ENCODE results near the gene TMEM212. TPM values are rescaled to one million over a fixed set of nuclear protein-coding genes. Genes with fewer than 3 reads are reported as not detected.
A peak's percentile ranks its signal among the peaks of the same experiment; 100 is the strongest.

Gene TMEM212
- total RNA-seq (not detected in 2 replicates), polyA plus RNA-seq (0.26 TPM in 1 of 2 replicates, not detected in the other)

DNA sequence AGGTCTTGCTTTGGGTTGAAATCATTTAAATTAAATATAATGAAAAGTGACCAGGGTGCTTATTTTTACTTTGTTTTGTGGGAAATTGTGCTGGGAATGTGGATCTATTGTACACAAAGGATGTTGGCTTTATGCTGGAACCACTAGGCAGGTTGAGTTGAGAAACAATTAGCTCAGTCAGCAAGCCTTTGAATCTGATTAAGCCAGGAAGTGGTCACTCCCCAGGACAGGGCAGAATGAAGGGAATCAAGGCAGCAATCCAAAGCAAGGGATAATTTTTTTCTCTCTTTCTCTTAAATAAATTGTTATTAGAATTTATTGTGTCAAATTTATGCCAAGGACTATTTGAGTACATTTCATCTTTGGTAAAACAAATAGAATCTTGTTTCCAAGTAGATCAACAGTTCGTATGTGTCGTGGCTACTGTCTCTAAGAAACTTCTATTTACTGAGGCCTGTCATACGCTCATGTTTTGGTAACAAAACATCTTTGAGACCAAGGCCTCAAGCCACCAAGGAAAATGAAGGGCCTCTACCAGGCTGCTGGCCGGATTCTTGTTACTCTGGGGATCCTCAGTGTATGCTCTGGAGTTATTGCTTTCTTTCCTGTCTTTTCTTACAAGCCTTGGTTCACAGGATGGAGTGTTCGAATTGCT, at the start of gene TMEM212:
TMEM212 (plus strand) TSS at position 486 of the 655 bp plus-strand sequence; CDS start at position 521, 35 bp downstream.
- Histone ChIP-seq H3K27ac (peak within 1 kb of the TSS; percentile 65), H3K36me3 (no peaks in the 10 kb centered on the region), H3K9me3 (ENCODE audit: low read depth) (no peaks in the 10 kb centered on the region), H3K4me3 (no peak within 1 kb of the TSS), H3K27me3 (no peaks in the 10 kb centered on the region), H3K4me1 (ENCODE audit: low read depth) (peaks cover 52% of the 10 kb centered on the region)
- TF ChIP-seq, protein P1, sequence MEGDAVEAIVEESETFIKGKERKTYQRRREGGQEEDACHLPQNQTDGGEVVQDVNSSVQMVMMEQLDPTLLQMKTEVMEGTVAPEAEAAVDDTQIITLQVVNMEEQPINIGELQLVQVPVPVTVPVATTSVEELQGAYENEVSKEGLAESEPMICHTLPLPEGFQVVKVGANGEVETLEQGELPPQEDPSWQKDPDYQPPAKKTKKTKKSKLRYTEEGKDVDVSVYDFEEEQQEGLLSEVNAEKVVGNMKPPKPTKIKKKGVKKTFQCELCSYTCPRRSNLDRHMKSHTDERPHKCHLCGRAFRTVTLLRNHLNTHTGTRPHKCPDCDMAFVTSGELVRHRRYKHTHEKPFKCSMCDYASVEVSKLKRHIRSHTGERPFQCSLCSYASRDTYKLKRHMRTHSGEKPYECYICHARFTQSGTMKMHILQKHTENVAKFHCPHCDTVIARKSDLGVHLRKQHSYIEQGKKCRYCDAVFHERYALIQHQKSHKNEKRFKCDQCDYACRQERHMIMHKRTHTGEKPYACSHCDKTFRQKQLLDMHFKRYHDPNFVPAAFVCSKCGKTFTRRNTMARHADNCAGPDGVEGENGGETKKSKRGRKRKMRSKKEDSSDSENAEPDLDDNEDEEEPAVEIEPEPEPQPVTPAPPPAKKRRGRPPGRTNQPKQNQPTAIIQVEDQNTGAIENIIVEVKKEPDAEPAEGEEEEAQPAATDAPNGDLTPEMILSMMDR (IDR thresholded peaks at IDR 0.05; ENCODE audit: low read depth, low read length): no peak
- peak in 1 of 2 donors; percentile 80 for DNase-seq (ENCODE audit: low read depth in 1 of 2, low spot score in 1 of 2)

DNA sequence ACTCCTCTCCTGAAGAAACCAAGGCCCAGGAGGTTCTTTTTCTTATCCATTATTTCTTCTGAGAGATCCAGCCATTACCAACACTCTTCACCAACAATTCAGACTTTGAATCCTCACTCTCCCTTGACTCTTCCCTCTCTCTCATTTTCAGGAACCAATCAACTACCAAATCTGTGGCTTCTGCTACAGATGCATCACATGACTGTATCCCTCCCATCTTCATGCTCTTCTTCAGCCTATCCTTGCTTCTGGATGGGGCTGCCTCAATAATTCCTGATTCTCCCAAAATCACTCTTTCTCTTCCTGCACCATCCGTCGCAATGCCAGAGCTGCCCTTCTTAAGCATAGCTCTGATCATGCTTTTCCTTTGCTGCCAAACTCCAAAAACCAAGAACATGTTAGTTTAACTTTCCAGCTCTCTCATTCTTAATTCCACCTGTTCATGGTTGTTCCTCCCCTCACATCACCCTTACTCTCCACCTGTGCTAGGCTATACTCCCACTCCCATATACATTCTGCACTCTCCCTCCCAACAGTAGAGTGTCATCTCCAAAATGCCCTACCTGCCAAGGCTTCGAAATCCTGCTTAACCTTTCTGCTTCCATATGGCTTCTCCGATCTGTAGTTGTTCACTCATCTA, 46.4 kb upstream of the TMEM212 start:
- Histone ChIP-seq H3K27ac (no peak overlapping the region), H3K4me3 (no peak overlapping the region), H3K27me3 (no peaks in the 10 kb centered on the region), H3K36me3 (no peaks in the 10 kb centered on the region), H3K4me1 (ENCODE audit: low read depth) (no peaks in the 10 kb centered on the region), H3K9me3 (ENCODE audit: low read depth) (no peaks in the 10 kb centered on the region)
- TF ChIP-seq, protein P1 (IDR thresholded peaks at IDR 0.05; ENCODE audit: low read depth, low read length): no peak
- no peak for DNase-seq (ENCODE audit: low read depth in 1 of 2, low spot score in 1 of 2)

DNA sequence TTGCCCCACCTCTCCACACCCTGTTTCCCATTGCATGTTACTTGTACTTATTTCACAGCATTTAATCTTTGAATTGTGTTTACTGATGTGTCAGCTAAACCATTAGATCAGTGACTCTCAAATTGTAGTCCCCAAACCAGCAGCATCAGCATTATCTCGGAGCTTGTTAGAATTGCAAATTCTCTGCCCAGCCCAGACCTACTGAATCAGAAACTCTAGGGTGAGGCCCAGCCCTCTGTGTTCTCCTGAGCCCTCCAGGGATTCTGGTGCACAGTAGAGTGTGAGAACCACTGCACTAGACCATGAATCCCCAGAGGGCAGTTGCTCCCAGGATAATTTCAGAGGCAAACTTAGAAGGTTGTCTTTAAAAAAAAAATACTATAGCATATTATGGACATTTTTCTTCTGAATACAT, 45.9 kb upstream of the TMEM212 start:
- no peaks in the 10 kb centered on the region for H3K27me3 ChIP-seq
- H3K4me1 ChIP-seq (ENCODE audit: low read depth): no peaks in the 10 kb centered on the region
- TF ChIP-seq, protein P1 (IDR thresholded peaks at IDR 0.05; ENCODE audit: low read depth, low read length): no peak
- H3K36me3 ChIP-seq: no peaks in the 10 kb centered on the region
- DNase-seq (ENCODE audit: low read depth in 1 of 2, low spot score in 1 of 2): no peak
- H3K27ac ChIP-seq: no peak overlapping the region
- H3K4me3 ChIP-seq: no peak overlapping the region
- no peaks in the 10 kb centered on the region for H3K9me3 ChIP-seq (ENCODE audit: low read depth)

DNA sequence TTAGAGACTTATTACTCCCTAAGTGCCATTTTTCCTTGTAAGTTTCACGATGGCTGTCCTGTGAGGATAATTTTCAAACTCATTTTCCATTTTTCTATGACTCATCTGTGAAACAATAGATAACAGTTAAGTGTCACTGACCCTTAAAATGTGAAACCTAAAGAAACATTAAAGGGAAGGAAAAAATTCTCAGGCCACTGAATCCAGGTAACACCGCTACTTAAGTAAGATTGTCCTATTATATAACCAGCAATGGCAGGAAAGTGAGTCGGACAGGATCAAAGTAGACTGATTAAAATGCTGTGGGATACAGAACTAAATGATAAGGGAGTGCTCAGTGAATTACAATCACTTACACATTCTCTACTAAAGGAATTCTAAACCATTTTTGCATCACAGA, 45.3 kb upstream of the TMEM212 start:
- H3K27ac ChIP-seq: no peak overlapping the region

DNA sequence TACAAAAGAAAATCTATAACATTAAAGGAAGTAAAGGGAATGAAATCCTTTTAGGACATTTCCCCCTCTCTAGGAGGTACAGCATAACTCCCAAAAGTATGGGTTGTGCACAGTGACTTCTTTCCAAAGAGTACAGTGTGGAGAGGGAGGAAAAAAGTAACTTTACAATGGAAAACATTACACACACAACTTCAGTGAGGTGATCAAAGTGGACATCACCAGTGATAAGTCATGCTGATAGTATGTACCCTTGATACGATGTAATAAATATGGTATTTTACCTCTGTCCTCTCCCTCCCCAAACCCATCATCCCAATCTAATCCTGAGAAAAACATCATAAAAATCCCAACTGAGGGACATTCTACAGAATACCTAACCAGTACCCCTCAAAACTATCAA, 43.6 kb upstream of the TMEM212 start:
- TF ChIP-seq, protein P1 (IDR thresholded peaks at IDR 0.05; ENCODE audit: low read depth, low read length): no peak
- no peak for DNase-seq (ENCODE audit: low read depth in 1 of 2, low spot score in 1 of 2)
- no peak overlapping the region for H3K4me3 ChIP-seq

More for the DNA sequence above, 45.3 kb upstream of the TMEM212 start:
- H3K9me3 ChIP-seq (ENCODE audit: low read depth): no peaks in the 10 kb centered on the region
- TF ChIP-seq, protein P1 (IDR thresholded peaks at IDR 0.05; ENCODE audit: low read depth, low read length): no peak
- no peaks in the 10 kb centered on the region for H3K4me1 ChIP-seq (ENCODE audit: low read depth)
- H3K36me3 ChIP-seq: no peaks in the 10 kb centered on the region
- no peaks in the 10 kb centered on the region for H3K27me3 ChIP-seq
- no peak overlapping the region for H3K4me3 ChIP-seq
- DNase-seq (ENCODE audit: low read depth in 1 of 2, low spot score in 1 of 2): no peak

More for the DNA sequence above, 43.6 kb upstream of the TMEM212 start:
- Histone ChIP-seq H3K4me1 (ENCODE audit: low read depth) (no peaks in the 10 kb centered on the region), H3K9me3 (ENCODE audit: low read depth) (no peaks in the 10 kb centered on the region), H3K27ac (no peak overlapping the region), H3K36me3 (no peaks in the 10 kb centered on the region), H3K27me3 (no peaks in the 10 kb centered on the region)

All from cardiac muscle cell (in vitro differentiated cells and primary cell).